Lower leg skin (tissue), 3 donors: ENCODE results near the gene ARMC12.

Experiments
- POLR2A ChIP-seq, 2 donors: fragments of 450-650 bp; IDR thresholded peaks; one replicate each; pipeline ENCODE4 v1.6.1; 2016 to 2017; ENCODE audit warnings: antibody characterized with exemption in 2 of 2, mild to moderate bottlenecking in 1 of 2, moderate library complexity in 1 of 2
- TF ChIP-seq, protein P1 (sequence below), 3 donors: fragments of 450-650 bp; IDR thresholded peaks; one replicate each; pipeline ENCODE4 v1.5.1; 2016; ENCODE audit warnings: antibody characterized with exemption in 3 of 3, mild to moderate bottlenecking in 3 of 3, moderate library complexity in 2 of 3

GRCh38 chr6:35780719-35781118 lies 43.9 kb downstream of the ARMC12 start, which contains the start of gene CLPSL1:
- TF ChIP-seq, protein P1, sequence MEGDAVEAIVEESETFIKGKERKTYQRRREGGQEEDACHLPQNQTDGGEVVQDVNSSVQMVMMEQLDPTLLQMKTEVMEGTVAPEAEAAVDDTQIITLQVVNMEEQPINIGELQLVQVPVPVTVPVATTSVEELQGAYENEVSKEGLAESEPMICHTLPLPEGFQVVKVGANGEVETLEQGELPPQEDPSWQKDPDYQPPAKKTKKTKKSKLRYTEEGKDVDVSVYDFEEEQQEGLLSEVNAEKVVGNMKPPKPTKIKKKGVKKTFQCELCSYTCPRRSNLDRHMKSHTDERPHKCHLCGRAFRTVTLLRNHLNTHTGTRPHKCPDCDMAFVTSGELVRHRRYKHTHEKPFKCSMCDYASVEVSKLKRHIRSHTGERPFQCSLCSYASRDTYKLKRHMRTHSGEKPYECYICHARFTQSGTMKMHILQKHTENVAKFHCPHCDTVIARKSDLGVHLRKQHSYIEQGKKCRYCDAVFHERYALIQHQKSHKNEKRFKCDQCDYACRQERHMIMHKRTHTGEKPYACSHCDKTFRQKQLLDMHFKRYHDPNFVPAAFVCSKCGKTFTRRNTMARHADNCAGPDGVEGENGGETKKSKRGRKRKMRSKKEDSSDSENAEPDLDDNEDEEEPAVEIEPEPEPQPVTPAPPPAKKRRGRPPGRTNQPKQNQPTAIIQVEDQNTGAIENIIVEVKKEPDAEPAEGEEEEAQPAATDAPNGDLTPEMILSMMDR (IDR thresholded peaks at IDR 0.05), result no peak
- no peak for TF ChIP-seq POLR2A (IDR thresholded peaks at IDR 0.05)
